ENCODE results near the gene FRMD6.
"Not testable (repeated sequence)": the region's sequence is repeated elsewhere in the genome, so short reads cannot be mapped to it uniquely, and the experiment has no call there.

FRMD6 gene

GRCh38 chr14:51619561-51619960, 32.1 kb upstream of the FRMD6 start:
- Mint-ChIP-seq H3K36me3 (ENCODE audit: low read depth) (no peaks in the 10 kb centered on the region), H3K27ac (no peak overlapping the region), H3K4me3 (no peak overlapping the region), H3K4me1 (ENCODE audit: low read depth) (no peaks in the 10 kb centered on the region), H3K9me3 (no peaks in the 10 kb centered on the region), H3K27me3 (ENCODE audit: low read depth) (peaks cover 2% of the 10 kb centered on the region)
- no peak for DNase-seq (ENCODE audit: low spot score)

- Mint-ChIP-seq H3K36me3 (ENCODE audit: low read depth) (no peaks in the 10 kb centered on the region), H3K9me3 (no peaks in the 10 kb centered on the region), H3K4me1 (ENCODE audit: low read depth) (no peaks in the 10 kb centered on the region), H3K27ac (no peak overlapping the region), H3K4me3 (no peak overlapping the region), H3K27me3 (ENCODE audit: low read depth) (peaks cover 2% of the 10 kb centered on the region)
- DNase-seq (ENCODE audit: low spot score), result no peak
Observed at GRCh38 chr14:51620056-51620455, 31.7 kb upstream of the FRMD6 start.

GRCh38 chr14:51621654-51622053, 30.1 kb upstream of the FRMD6 start:
- no peak overlapping the region for H3K4me3 Mint-ChIP-seq
- peaks cover 2% of the 10 kb centered on the region for H3K27me3 Mint-ChIP-seq (ENCODE audit: low read depth)
- no peak overlapping the region for H3K27ac Mint-ChIP-seq
- no peak for DNase-seq (ENCODE audit: low spot score)
- no peaks in the 10 kb centered on the region for H3K4me1 Mint-ChIP-seq (ENCODE audit: low read depth)
- no peaks in the 10 kb centered on the region for H3K9me3 Mint-ChIP-seq
- H3K36me3 Mint-ChIP-seq (ENCODE audit: low read depth), result no peaks in the 10 kb centered on the region

DNA sequence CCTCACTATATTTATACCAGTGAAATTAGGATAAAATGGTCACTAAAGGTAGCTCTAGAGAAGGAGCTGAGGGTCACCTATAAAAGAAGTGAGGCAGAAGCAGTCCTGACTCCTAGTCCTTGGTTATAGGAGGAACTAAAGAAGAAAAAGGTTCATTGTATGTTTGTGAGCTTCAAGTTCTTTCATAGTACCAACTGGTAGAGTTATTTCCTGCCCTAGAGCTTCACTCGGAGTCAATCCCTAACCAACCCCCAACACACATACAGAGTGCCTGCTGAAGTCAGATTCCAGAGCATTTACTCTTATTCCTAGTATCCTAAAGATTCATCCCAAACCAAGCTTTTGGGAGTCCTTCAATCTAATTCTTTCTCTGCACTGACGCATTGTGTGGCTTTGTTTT, 29.3 kb upstream of the FRMD6 start:
- Mint-ChIP-seq H3K9me3 (no peaks in the 10 kb centered on the region), H3K27ac (no peak overlapping the region), H3K27me3 (ENCODE audit: low read depth) (peaks cover 2% of the 10 kb centered on the region), H3K36me3 (ENCODE audit: low read depth) (no peaks in the 10 kb centered on the region), H3K4me1 (ENCODE audit: low read depth) (peaks cover 4% of the 10 kb centered on the region), H3K4me3 (no peak overlapping the region)
- no peak for DNase-seq (ENCODE audit: low spot score)

DNA sequence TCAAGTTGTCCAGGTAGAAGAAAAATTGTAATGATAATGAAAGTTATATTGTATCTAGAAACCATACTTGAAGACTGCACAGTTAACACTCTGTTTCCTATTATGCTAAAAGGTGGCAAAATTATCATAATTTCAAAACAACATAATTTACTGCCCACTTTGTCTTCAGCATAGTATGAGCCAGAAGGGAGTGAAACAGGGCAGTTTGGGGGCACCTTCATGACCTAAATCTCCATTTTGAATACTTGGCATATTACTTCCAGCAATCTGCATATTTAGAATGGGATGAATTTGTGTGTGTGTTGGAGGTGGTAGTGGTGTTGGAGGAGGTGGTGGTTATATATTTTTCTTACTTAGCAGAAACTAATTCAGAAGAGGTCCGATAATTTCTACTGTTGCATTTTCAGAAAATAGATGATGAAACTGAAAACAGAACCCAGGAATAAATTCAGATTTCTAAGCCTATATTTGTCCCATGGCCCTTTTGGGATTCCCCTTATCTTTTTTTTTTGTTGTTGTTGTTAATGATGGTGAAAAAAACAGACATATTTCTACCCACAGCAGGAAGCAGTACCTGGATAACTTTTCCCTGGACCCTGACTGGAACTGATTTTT, 26.6 kb upstream of the FRMD6 start:
- H3K36me3 Mint-ChIP-seq (ENCODE audit: low read depth), result no peaks in the 10 kb centered on the region
- H3K27ac Mint-ChIP-seq, result no peak overlapping the region
- no peak for DNase-seq (ENCODE audit: low spot score)
- H3K27me3 Mint-ChIP-seq (ENCODE audit: low read depth), result no peaks in the 10 kb centered on the region
- H3K9me3 Mint-ChIP-seq, result no peaks in the 10 kb centered on the region
- H3K4me1 Mint-ChIP-seq (ENCODE audit: low read depth), result peaks cover 4% of the 10 kb centered on the region
- no peak overlapping the region for H3K4me3 Mint-ChIP-seq

- H3K9me3 Mint-ChIP-seq, result no peaks in the 10 kb centered on the region
- H3K4me1 Mint-ChIP-seq (ENCODE audit: low read depth), result peaks cover 4% of the 10 kb centered on the region
- no peak for DNase-seq (ENCODE audit: low spot score)
- no peak overlapping the region for H3K4me3 Mint-ChIP-seq
- no peaks in the 10 kb centered on the region for H3K27me3 Mint-ChIP-seq (ENCODE audit: low read depth)
- no peak overlapping the region for H3K27ac Mint-ChIP-seq
- H3K36me3 Mint-ChIP-seq (ENCODE audit: low read depth), result no peaks in the 10 kb centered on the region
Observed at GRCh38 chr14:51626185-51626584, 25.5 kb upstream of the FRMD6 start.

GRCh38 chr14:51626788-51627187, 24.9 kb upstream of the FRMD6 start:
- DNase-seq (ENCODE audit: low spot score), result no peak
- Mint-ChIP-seq H3K27ac (no peak overlapping the region), H3K4me1 (ENCODE audit: low read depth) (peaks cover 4% of the 10 kb centered on the region), H3K36me3 (ENCODE audit: low read depth) (no peaks in the 10 kb centered on the region), H3K4me3 (no peak overlapping the region), H3K27me3 (ENCODE audit: low read depth) (no peaks in the 10 kb centered on the region), H3K9me3 (no peaks in the 10 kb centered on the region)

DNA sequence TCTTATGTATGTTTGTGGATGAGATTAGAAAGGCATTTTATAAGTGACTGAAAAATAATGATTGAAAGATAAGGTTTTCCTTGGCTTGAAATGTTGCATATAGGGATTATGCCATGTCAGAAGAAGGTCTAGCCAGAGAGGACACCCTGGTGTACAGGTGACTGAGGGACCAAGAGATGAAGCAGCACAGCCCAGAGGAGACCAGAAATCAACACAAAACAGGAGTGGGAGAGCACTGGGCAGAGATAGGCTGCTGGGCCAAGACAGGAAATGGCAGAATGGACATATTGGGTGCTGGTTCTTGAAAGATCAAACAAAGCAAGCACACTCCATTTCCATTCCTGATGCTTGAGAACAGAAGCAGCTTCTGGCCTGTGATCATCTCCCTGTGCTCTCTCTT, 24.4 kb upstream of the FRMD6 start:
- H3K27me3 Mint-ChIP-seq (ENCODE audit: low read depth), result no peaks in the 10 kb centered on the region
- H3K27ac Mint-ChIP-seq, result no peak overlapping the region
- DNase-seq (ENCODE audit: low spot score), result no peak
- peaks cover 4% of the 10 kb centered on the region for H3K4me1 Mint-ChIP-seq (ENCODE audit: low read depth)
- no peaks in the 10 kb centered on the region for H3K36me3 Mint-ChIP-seq (ENCODE audit: low read depth)
- no peaks in the 10 kb centered on the region for H3K9me3 Mint-ChIP-seq
- no peak overlapping the region for H3K4me3 Mint-ChIP-seq

DNA sequence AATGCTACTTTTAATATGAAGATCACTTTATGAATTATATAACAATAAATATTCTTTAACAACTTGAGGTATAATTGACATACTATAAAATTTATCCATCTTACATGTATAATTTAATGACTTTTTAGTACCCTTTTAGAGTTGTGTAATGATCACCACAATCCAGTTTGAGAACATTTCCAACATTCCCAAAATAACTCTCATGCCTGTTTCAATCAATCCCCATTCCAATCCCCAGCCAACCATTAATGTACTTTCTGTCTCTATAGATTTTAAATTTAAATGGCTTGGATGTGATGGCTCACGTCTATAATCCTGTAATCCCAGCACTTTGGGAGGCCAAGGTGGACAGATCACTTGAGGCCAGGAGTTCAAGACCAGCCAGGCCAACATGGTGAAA, 23.5 kb upstream of the FRMD6 start:
- H3K9me3 Mint-ChIP-seq, result no peaks in the 10 kb centered on the region
- H3K27ac Mint-ChIP-seq, result no peak overlapping the region
- peaks cover 4% of the 10 kb centered on the region for H3K4me1 Mint-ChIP-seq (ENCODE audit: low read depth)
- no peak overlapping the region for H3K4me3 Mint-ChIP-seq
- no peaks in the 10 kb centered on the region for H3K27me3 Mint-ChIP-seq (ENCODE audit: low read depth)
- no peak for DNase-seq (ENCODE audit: low spot score)
- H3K36me3 Mint-ChIP-seq (ENCODE audit: low read depth), result no peaks in the 10 kb centered on the region

DNA sequence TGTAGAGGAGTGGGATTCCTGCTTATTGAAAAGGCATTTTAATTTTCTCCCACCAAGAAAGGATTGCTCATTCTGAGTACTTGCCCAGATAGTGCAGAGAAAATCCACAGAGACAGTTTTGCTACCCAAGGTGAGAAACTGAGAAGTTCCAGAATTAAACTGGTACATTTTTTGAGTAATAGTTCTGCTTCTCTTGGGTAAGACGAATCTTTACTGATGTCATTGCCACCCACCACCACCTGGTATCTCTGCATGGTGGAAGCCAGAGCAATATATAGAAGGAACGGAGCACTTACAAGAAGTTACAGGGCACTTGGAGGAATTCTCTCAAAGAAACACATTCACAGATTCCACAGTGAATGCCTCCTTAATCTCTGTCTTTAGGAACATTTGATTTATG, 20.7 kb upstream of the FRMD6 start:
- DNase-seq (ENCODE audit: low spot score), result no peak
- H3K36me3 Mint-ChIP-seq (ENCODE audit: low read depth), result no peaks in the 10 kb centered on the region
- H3K27me3 Mint-ChIP-seq (ENCODE audit: low read depth), result no peaks in the 10 kb centered on the region
- H3K27ac Mint-ChIP-seq, result no peak overlapping the region
- no peaks in the 10 kb centered on the region for H3K9me3 Mint-ChIP-seq
- H3K4me1 Mint-ChIP-seq (ENCODE audit: low read depth), result peaks cover 4% of the 10 kb centered on the region
- no peak overlapping the region for H3K4me3 Mint-ChIP-seq

DNA sequence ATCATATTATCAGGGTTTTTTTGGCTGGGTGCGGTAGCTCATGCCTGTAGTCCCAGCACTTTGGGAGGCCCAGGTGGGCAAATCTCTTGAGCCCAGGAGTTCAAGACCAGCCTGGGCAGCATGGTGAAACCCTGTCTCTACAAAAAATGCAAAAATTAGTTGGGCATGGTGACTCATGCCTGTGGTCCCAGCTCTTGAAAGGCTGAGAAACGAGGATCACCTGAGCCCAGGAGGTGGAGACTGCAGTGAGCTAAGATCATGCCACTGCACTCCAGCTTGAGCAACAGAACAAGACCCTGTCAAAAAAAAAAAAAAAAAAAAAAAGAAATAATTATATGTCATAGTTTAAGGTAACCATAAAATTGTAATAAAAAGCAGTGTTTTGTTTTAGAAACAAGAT, 18.4 kb upstream of the FRMD6 start:
- H3K4me1 Mint-ChIP-seq (ENCODE audit: low read depth); H3K4me3 Mint-ChIP-seq; H3K27me3 Mint-ChIP-seq (ENCODE audit: low read depth); H3K27ac Mint-ChIP-seq; H3K36me3 Mint-ChIP-seq (ENCODE audit: low read depth); H3K9me3 Mint-ChIP-seq; DNase-seq (ENCODE audit: low spot score): not testable (repeated sequence)

DNA sequence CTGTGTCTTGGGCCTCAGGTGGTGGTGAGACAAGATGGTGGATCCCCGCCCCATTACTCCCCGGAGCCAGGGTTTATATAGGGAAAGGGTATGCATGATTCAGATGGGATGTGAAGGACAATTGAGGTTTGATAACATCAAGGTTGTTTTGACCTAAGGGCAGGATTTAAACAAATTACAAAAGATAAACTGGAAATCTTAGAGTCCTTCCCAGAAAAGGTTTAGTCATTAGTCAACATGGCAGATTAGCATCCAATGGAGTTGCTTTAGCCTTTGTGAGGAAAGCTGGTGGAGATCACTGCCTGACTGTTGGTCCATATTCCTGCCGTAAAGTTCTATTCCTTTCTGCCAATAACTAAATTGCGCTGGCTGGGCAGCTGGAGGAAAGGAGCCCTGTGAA, 15.6 kb upstream of the FRMD6 start:
- DNase-seq (ENCODE audit: low spot score), result no peak
- no peak overlapping the region for H3K27ac Mint-ChIP-seq

GRCh38 chr14:51638071-51638944, 13.4 kb upstream of the FRMD6 start:
- Mint-ChIP-seq H3K4me3 (no peak overlapping the region), H3K4me1 (ENCODE audit: low read depth) (no peaks in the 10 kb centered on the region), H3K9me3 (no peaks in the 10 kb centered on the region), H3K36me3 (ENCODE audit: low read depth) (no peaks in the 10 kb centered on the region), H3K27ac (no peak overlapping the region), H3K27me3 (ENCODE audit: low read depth) (peaks cover 8% of the 10 kb centered on the region)
- DNase-seq (ENCODE audit: low spot score), result no peak

More for the DNA sequence above, 15.6 kb upstream of the FRMD6 start:
- Mint-ChIP-seq H3K36me3 (ENCODE audit: low read depth) (no peaks in the 10 kb centered on the region), H3K4me3 (no peak overlapping the region), H3K4me1 (ENCODE audit: low read depth) (no peaks in the 10 kb centered on the region), H3K27me3 (ENCODE audit: low read depth) (peaks cover 6% of the 10 kb centered on the region), H3K9me3 (no peaks in the 10 kb centered on the region)

GRCh38 chr14:51639668-51640316, 11.9 kb upstream of the FRMD6 start:
- H3K4me3 Mint-ChIP-seq, result no peak overlapping the region
- no peak for DNase-seq (ENCODE audit: low spot score)
- peaks cover 8% of the 10 kb centered on the region for H3K27me3 Mint-ChIP-seq (ENCODE audit: low read depth)
- H3K9me3 Mint-ChIP-seq, result no peaks in the 10 kb centered on the region
- no peaks in the 10 kb centered on the region for H3K4me1 Mint-ChIP-seq (ENCODE audit: low read depth)
- no peak overlapping the region for H3K27ac Mint-ChIP-seq
- H3K36me3 Mint-ChIP-seq (ENCODE audit: low read depth), result no peaks in the 10 kb centered on the region

Data from T-helper 2 cell treated with Interferon-gamma antibody and Interleukin-4, amounts not matched to agents 5 μg/mL and 100 μg/mL, for 36 hours (primary cell).